A549 (cell line): ENCODE measurements around the gene TBX20.
"Not testable (repeated sequence)": the region's sequence is repeated elsewhere in the genome, so short reads cannot be mapped to it uniquely, and the experiment has no call there.

ENCODE experiments used
- CEBPB ChIP-seq, 2 experiments: fragments of >200 bp in 1 of 2; sonication (Bioruptor Twin) in 1 of 2; formaldehyde crosslinking in 1 of 2; IDR thresholded peaks; 2 replicates each; pipeline ENCODE4 v1.6.1; 2012 to 2016
- CHD2 ChIP-seq: fragments of 150-350 bp; IDR thresholded peaks from 2 replicates; pipeline ENCODE4 v1.6.1; 2014; ENCODE audit warnings: low read length; ENCODE audit not compliant: partially characterized antibody
- CTCF ChIP-seq: fragments of >200 bp; sonication (Bioruptor Twin); formaldehyde crosslinking; IDR thresholded peaks from 3 replicates; pipeline ENCODE4 v1.5.1; 2016
- HMGXB4 ChIP-seq: fragments of 250-450 bp; sonication (Bioruptor Pico); IDR thresholded peaks from 2 replicates; pipeline ENCODE4 v1.5.0; 2021; ENCODE audit warnings: mild to moderate bottlenecking, moderate library complexity, borderline replicate concordance
- MAFK ChIP-seq: fragments of 450-650 bp; IDR thresholded peaks from 2 replicates; pipeline ENCODE4 v1.6.1; 2014; ENCODE audit not compliant: partially characterized antibody
- MAX ChIP-seq: IDR thresholded peaks from 2 replicates; pipeline ENCODE4 v1.6.1; 2012
- MAZ ChIP-seq: fragments of 150-350 bp; IDR thresholded peaks from 2 replicates; pipeline ENCODE4 v1.6.1; 2014; ENCODE audit warnings: antibody characterized with exemption, low read depth, low read length, borderline replicate concordance
- NFE2L2 ChIP-seq: fragments of 150-350 bp; conservative IDR thresholded peaks from 2 replicates; pipeline ENCODE4 v1.6.1; 2014; ENCODE audit warnings: low read length
- NR3C1 ChIP-seq: fragments of >200 bp; sonication (Bioruptor Twin); formaldehyde crosslinking; IDR thresholded peaks from 3 replicates; pipeline ENCODE4 v1.6.1; 2017
- POLR2A ChIP-seq: IDR thresholded peaks from 2 replicates; pipeline ENCODE4 v1.6.1; 2012; ENCODE audit warnings: mild to moderate bottlenecking, low read length
- RARB ChIP-seq: fragments of 250-450 bp; sonication (Bioruptor Pico); IDR thresholded peaks from 2 replicates; pipeline ENCODE4 v1.8.0; 2021; ENCODE audit warnings: mild to moderate bottlenecking, moderate library complexity
- RCOR1 ChIP-seq: fragments of 150-350 bp; IDR thresholded peaks from 2 replicates; pipeline ENCODE4 v1.6.1; 2014; ENCODE audit warnings: antibody characterized with exemption, low read length, low read depth
- REST ChIP-seq: fragments of 200-600 bp; sonication (generic); IDR thresholded peaks from 2 replicates; pipeline ENCODE4 v1.6.1; 2016; ENCODE audit warnings: antibody characterized with exemption, mild to moderate bottlenecking, moderate library complexity
- SMC3 ChIP-seq: fragments of >200 bp; sonication (Bioruptor Twin); formaldehyde crosslinking; IDR thresholded peaks from 3 replicates; pipeline ENCODE4 v1.6.1; 2018; ENCODE audit warnings: inconsistent platforms

- not testable (repeated sequence) for TF ChIP-seq SMC3; CTCF; RARB; CHD2; RCOR1; MAX; NR3C1; MAFK; REST; HMGXB4 (CRISPR knock-in tag); POLR2A; MAZ; CEBPB (IDR thresholded peaks at IDR 0.05); NFE2L2
These were observed 68.9 kb downstream of the TBX20 start for GRCh38 chr7:35184961-35185360.
